ENCODE data around the gene PDE9A.

DNA sequence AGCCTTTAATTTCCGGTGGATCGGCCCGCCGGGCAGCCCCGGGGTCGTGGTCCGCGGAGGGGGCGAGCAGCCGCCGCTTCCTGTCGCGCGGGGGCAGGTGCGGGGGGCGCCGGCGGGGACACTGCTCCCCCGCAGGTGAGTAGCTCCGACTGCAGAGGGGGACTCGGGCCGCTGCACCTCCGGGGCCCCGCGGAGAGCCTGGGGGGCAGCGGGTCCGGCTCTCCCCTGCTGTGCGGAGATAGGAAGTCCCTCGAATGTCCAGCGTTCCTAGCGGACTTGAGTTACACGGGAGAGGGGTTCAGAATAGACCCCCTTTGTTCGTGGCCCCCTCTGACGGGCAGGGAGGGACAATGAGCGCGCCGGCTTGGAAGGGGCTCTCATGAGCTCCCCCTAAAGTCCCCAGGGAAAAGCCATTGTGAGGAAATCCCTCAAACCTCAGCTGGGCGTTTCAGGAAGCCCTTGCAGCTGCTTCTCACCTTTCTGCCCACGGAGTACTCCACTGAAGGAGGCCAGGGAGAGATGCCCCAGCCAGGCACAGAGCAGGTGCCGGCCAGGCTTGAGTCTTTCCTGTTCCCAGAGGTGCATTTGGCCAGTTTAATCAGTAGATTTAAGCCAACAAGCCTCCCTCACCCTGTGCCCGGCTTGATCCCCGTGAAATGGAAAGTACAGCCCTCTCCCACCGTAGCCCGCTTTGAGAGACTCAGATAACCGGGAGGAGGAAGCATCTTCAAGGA, 925 bp downstream of the PDE9A start:
- TF ChIP-seq, protein P1, sequence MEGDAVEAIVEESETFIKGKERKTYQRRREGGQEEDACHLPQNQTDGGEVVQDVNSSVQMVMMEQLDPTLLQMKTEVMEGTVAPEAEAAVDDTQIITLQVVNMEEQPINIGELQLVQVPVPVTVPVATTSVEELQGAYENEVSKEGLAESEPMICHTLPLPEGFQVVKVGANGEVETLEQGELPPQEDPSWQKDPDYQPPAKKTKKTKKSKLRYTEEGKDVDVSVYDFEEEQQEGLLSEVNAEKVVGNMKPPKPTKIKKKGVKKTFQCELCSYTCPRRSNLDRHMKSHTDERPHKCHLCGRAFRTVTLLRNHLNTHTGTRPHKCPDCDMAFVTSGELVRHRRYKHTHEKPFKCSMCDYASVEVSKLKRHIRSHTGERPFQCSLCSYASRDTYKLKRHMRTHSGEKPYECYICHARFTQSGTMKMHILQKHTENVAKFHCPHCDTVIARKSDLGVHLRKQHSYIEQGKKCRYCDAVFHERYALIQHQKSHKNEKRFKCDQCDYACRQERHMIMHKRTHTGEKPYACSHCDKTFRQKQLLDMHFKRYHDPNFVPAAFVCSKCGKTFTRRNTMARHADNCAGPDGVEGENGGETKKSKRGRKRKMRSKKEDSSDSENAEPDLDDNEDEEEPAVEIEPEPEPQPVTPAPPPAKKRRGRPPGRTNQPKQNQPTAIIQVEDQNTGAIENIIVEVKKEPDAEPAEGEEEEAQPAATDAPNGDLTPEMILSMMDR (IDR thresholded peaks at IDR 0.05), result no peak
- TF ChIP-seq POLR2A (IDR thresholded peaks at IDR 0.05), result no peak

Measured in testis (tissue), 2 donors.